Measurements from ENCODE around the gene FARP1.
"Not testable (repeated sequence)": the region's sequence is repeated elsewhere in the genome, so short reads cannot be mapped to it uniquely, and the experiment has no call there.

FARP1 gene

DNA sequence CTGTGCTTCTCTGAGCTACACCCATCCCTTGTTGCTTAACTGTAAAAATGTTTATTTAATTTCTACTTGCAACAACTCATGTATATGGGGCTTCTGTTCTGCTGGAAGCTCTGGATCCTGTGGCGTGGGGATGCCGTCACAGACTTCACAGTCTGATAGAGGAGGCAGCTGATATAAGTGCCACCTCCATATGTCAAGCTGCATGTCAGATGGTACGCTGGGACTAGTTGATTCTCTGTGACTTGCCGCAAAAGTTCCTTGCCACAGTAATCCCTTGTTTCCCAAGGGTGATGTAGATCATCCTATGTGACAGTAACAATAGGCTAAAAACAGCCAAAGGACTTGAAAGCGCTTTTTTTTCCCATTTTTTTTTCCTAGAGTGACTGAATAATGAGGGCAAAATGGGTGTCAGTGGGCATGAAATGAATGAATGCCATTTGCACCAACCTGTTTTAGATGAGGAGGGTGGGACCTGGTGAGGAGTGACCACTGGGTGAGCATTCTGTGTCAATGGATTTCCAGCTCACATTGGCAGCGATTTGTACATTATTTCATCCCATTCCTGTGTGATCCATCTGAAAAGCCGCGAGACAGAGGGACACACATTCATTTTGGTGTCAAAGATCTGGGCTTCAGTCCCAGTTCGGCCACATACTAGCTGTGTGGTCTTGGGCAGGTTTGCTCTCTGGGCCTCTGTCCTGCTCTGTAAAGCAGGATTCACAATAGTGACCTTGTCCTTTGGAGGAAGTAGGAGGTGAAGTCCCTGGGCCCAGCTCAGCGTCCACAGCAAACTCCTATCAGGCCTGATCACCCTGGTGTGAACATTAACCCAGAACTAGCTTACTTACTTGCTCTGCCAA, 123.0 kb downstream of the FARP1 start:
- no peak for DNase-seq

DNA sequence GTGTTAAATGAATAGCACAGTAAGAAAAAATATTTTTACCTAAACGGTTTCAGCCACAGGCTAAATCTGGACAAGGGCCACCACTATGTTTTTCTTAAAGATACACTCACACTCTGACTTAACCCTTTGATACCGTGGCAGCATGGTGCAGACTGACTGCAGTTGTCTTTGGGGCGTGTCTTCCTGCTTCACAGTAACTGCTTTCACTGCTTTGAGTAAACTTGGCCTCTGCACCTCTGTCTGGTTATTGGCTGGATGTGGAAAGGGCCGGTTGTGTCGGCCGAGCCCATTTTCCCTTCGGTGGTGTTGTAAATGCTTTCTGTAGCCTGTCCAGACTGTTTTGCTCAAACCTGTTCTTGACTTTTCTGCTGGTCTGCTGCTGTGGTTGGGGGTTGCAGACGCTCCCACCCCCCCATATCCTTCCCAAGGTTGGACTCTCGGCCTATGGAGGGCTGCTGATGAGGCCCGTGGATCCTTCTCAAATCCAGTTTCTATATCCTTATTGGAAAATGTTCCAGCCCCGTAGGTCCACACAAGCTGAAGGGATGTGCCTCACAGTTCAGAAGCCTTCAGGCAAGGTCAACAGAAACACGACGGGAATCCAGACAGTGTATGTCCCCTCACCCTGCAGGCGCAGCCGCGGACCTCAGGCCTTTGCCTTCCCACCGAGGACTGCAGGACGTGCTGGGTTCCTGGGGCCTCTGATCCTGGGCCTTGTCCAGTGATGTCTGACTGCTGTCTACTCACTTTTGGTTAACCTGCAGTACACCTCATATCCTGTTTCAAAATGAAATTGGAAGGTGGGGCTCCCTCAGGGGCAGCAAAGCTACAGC, 124.4 kb downstream of the FARP1 start:
- DNase-seq, result no peak

DNA sequence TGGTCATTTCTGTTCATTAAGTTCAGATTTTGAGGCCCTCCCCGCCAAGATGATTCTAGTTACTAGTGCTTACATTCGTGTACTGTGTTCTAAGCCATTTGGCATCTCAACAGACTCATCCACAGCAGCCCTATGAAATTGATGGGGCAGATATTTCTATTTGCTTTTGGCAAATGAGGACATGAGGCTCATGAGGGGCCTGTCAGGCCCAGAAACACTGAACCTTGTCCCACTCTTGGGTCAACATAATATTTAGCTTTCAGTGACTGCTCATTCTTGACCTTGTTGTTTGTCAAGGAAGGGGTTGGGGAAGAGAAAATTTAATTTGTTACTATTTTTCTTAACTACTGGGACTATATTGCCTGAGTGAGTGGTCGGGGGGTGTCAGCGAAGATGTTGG, 126.5 kb downstream of the FARP1 start:
- DNase-seq, result no peak

GRCh38 chr13:98270819-98271218, 127.9 kb downstream of the FARP1 start:
- DNase-seq, result no peak

GRCh38 chr13:98271646-98272045, 128.8 kb downstream of the FARP1 start:
- DNase-seq, result not testable (repeated sequence)

DNA sequence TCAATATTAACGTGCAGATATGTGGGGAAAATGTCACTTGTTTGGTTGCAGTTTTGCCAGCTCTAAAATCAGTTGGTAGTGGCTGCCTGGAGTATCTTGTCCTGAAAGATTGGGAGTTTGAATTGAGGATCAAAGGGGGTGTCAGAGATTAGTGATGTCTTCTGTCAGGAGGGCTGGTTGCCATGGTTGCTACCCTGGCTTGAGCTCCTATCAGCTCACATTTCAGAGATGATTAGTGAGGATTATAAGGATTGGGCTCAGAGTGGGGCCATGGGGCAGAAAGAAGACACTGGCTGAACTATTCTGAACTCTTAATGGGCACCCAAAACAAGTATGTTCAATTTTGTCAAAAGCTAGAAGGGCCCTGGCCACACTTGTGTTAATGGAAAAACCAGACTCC, 129.7 kb downstream of the FARP1 start:
- no peak for DNase-seq

- no peak for DNase-seq
Observed at GRCh38 chr13:98273067-98273823, 130.4 kb downstream of the FARP1 start.

GRCh38 chr13:98273824-98274742, 131.2 kb downstream of the FARP1 start:
- DNase-seq, result no peak

- no peak for DNase-seq
Observed at GRCh38 chr13:98274921-98275487, 132.1 kb downstream of the FARP1 start.

DNA sequence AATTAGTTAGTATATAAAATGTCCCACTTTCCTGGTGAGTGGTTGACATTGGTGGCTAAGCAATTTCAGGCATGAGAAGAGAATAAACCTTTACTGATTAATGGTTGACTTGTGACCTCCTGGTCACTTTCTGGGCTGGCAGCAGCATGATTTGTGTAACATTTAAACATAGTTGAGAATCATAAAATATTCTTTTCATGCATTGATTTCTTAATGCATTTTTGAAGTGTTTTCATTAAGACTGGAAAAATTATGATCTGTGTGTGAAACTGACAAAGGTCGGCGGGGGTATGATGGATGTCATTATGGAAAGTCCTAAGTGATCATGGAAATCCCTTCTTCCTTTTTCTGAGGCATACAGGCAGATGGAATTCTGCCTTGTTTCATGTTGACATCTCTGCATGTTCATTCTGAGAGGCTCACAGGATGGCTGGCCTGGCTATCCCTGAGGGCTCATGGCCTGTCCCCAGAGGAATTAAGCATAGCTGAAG, 132.8 kb downstream of the FARP1 start:
- no peak for DNase-seq

DNA sequence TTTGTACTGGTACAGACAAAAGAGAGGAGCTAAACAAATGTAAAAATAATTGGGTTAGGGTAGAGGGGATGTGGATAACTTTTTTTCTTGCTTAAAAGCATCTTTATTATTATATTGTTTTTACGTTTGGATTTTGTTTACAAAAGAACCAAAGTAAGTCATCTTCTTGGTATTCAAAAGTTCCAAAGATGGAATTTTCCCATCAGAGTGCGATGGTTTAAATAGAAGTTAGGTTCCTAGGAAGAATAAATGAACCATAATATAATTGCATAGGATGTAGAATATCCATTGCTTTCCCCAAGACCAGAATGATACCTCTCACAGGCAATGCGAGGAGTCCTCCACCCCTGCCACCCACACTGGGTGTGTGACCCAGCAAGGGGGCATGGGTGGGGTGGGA, 133.6 kb downstream of the FARP1 start:
- no peak for DNase-seq

- no peak for DNase-seq
Observed at GRCh38 chr13:98278068-98278724, 135.3 kb downstream of the FARP1 start.

- no peak for DNase-seq
Observed at GRCh38 chr13:98279473-98280175, 136.7 kb downstream of the FARP1 start.

DNA sequence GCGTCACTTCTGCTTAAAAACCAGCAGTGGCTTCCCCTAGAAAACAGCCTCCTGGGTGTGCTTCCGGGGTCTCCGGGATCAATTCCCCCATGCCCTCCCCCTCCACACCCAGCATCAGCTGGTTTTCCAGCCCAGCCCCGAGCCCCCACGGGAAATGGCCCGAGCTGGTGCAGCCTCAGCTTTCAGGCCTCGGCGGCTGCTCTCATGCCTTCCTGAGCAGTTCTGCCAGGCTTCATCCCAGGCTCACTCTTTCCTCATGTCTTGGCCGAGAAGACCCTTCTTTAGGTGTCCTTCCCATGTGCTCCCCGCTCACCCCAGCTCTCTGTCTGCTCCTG, 137.2 kb downstream of the FARP1 start:
- no peak for DNase-seq

- DNase-seq, result no peak
Observed at GRCh38 chr13:98284679-98285078, 141.8 kb downstream of the FARP1 start.

DNA sequence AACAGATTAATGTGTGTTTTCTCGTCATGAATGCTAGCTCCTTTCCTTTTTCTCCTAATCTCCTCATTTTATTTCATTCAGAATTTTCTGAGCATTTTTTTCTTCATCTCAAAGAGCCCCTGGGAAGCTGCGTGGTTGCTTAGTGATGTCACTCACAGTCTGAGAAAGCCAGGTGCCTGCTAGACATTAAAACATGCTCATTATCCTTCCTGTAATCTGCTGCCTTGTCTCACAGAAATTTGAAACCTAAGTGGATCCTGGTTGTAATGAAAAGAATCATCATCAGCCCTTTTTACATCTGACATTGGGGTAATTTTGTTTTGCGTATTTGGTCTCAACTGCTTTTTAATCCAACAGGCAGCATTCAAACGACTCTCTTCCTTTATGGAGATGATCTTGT, 142.4 kb downstream of the FARP1 start:
- DNase-seq, result no peak

GRCh38 chr13:98285852-98286594, 143.1 kb downstream of the FARP1 start:
- no peak for DNase-seq

DNA sequence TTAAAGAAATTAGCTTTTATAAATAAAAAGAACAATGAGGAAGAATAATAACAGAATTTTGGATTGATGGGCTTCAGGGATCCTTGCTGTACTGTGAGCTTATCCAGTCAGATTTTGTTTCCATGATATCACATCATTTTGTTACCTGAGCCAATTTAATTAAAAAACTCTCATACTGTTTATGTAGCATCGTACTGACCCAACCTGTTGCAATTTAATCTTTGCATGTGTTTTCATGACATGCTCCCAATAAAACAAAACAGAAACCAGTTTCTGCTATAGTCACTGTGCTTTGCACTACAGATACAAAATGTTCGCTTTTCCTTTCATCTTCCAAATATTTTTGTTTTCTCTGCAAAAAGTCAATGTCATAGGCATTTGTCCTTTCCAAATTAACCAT, 143.9 kb downstream of the FARP1 start:
- DNase-seq, result no peak

GRCh38 chr13:98288211-98288610, 145.3 kb downstream of the FARP1 start:
- no peak for DNase-seq
